Liver (tissue), 3 donors: Measurements from ENCODE around the gene TRIM40.
A peak's percentile ranks its signal among the peaks of the same experiment; 100 is the strongest.

Experiments
- ATF3 ChIP-seq: IDR thresholded peaks from 2 replicates; pipeline ENCODE4 v1.6.1; 2016; ENCODE audit warnings: antibody characterized with exemption
- GABPA ChIP-seq, 2 donors: IDR thresholded peaks in 1 of 2; conservative IDR thresholded peaks in 1 of 2; 2 replicates each; pipeline ENCODE4 v1.6.1; 2016; ENCODE audit warnings: antibody characterized with exemption in 2 of 2, mild to moderate bottlenecking in 1 of 2, moderate library complexity in 1 of 2
- HNF4A ChIP-seq, 2 donors: conservative IDR thresholded peaks; 2 replicates each; pipeline ENCODE4 v1.6.1; 2016; ENCODE audit warnings: antibody characterized with exemption in 2 of 2, mild to moderate bottlenecking in 2 of 2
- JUND ChIP-seq, 2 donors: IDR thresholded peaks; 2 replicates each; pipeline ENCODE4 v1.6.1; 2016; ENCODE audit warnings: antibody characterized with exemption in 2 of 2
- MAX ChIP-seq: IDR thresholded peaks from 2 replicates; pipeline ENCODE4 v1.6.1; 2016; ENCODE audit warnings: antibody characterized with exemption
- RAD21 ChIP-seq, 2 donors: IDR thresholded peaks; 2 replicates each; pipeline ENCODE4 v1.6.1; 2016; ENCODE audit warnings: antibody characterized with exemption in 2 of 2, mild to moderate bottlenecking in 2 of 2
- REST ChIP-seq: IDR thresholded peaks from 2 replicates; pipeline ENCODE4 v1.6.1; 2016; ENCODE audit warnings: antibody characterized with exemption, mild to moderate bottlenecking
- TAF1 ChIP-seq: conservative IDR thresholded peaks from 2 replicates; pipeline ENCODE4 v1.6.1; 2016; ENCODE audit warnings: antibody characterized with exemption, mild to moderate bottlenecking
- YY1 ChIP-seq: IDR thresholded peaks from 2 replicates; pipeline ENCODE4 v1.6.1; 2016; ENCODE audit warnings: antibody characterized with exemption, mild to moderate bottlenecking
- ZBTB33 ChIP-seq: IDR thresholded peaks from 2 replicates; pipeline ENCODE4 v1.6.1; 2016; ENCODE audit warnings: antibody characterized with exemption
- TF ChIP-seq, protein P1 (sequence below): fragments of 150-350 bp; IDR thresholded peaks from 2 replicates; pipeline ENCODE4 v1.5.1; 2017; ENCODE audit warnings: improper control_type of control experiment, low read depth, low read length; ENCODE audit not compliant: missing input control
- donor health status: healthy.
- donor health status: healthy.

DNA sequence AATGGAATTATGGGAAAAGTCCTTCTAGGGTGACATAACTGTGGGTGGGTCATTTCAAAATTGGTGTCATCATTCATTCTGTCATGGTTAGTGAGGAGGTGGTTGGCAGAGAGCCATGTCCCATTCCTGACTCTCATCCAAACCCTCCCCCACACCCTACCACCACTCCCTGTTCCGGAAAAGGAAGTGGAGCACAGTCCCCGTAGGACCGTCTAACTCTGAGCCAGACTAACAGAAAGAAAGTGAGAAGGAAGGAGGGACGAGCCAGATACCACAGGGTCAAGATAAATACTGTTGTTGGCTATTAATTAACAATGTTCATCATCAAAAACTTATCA lies 20.3 kb downstream of the TRIM40 start:
- TF ChIP-seq, protein P1, sequence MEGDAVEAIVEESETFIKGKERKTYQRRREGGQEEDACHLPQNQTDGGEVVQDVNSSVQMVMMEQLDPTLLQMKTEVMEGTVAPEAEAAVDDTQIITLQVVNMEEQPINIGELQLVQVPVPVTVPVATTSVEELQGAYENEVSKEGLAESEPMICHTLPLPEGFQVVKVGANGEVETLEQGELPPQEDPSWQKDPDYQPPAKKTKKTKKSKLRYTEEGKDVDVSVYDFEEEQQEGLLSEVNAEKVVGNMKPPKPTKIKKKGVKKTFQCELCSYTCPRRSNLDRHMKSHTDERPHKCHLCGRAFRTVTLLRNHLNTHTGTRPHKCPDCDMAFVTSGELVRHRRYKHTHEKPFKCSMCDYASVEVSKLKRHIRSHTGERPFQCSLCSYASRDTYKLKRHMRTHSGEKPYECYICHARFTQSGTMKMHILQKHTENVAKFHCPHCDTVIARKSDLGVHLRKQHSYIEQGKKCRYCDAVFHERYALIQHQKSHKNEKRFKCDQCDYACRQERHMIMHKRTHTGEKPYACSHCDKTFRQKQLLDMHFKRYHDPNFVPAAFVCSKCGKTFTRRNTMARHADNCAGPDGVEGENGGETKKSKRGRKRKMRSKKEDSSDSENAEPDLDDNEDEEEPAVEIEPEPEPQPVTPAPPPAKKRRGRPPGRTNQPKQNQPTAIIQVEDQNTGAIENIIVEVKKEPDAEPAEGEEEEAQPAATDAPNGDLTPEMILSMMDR: no peak
- peak in 1 of 2 donors; percentile 12 for TF ChIP-seq HNF4A (conservative IDR thresholded peaks at IDR 0.05)
- no peak for TF ChIP-seq TAF1
- no peak for TF ChIP-seq YY1
- no peak for TF ChIP-seq ATF3
- TF ChIP-seq MAX: no peak
- TF ChIP-seq GABPA (IDR thresholded peaks at IDR 0.05 in 1 of 2, conservative IDR thresholded peaks at IDR 0.05 in 1 of 2): peak; percentile 74 to 81
- no peak for TF ChIP-seq JUND (IDR thresholded peaks at IDR 0.05)
- TF ChIP-seq ZBTB33: no peak
- TF ChIP-seq RAD21 (IDR thresholded peaks at IDR 0.05): no peak
- no peak for TF ChIP-seq REST
